ENCODE measurements around the gene PRPF6. TPM values are rescaled to one million over a fixed set of nuclear protein-coding genes. Genes with fewer than 3 reads are reported as not detected.

The PRPF6 gene
- total and polyA plus RNA-seq, 2 of the 13 experiments (the other 11 are each of a cell fraction or from before 2014, with no cell fraction given) = 63.7 to 101 TPM

- no peak for TF ChIP-seq ZNF382 (CRISPR knock-in tag; IDR thresholded peaks at IDR 0.05; ENCODE audit: borderline replicate concordance)
- no peak for TF ChIP-seq ZNF7 (CRISPR knock-in tag; IDR thresholded peaks at IDR 0.05)
- TF ChIP-seq RFX5 (IDR thresholded peaks at IDR 0.05; ENCODE audit: low read depth, low read length) = 0 out of 2 replicates have a peak, but pooled peaks have one; percentile 18
- peak; percentile 30 for TF ChIP-seq TEAD3 (CRISPR knock-in tag; optimal IDR thresholded peaks at IDR 0.05; ENCODE audit: borderline replicate concordance)
- 0 out of 2 replicates have a peak, but pooled peaks have one; percentile 17 for TF ChIP-seq PHF21A (CRISPR knock-in tag; IDR thresholded peaks at IDR 0.05)
- no peak for TF ChIP-seq ZNF816 (CRISPR knock-in tag; IDR thresholded peaks at IDR 0.05; ENCODE audit: borderline replicate concordance)
- TF ChIP-seq TRIM22 (IDR thresholded peaks at IDR 0.05) = no peak
- no peak for TF ChIP-seq AKNA (CRISPR knock-in tag; IDR thresholded peaks at IDR 0.05; ENCODE audit: borderline replicate concordance)
- TF ChIP-seq ELF4 (CRISPR knock-in tag; IDR thresholded peaks at IDR 0.05; ENCODE audit: borderline replicate concordance) = no peak
- TF ChIP-seq ZNF256 (CRISPR knock-in tag; conservative IDR thresholded peaks at IDR 0.05) = 0 out of 2 replicates have a peak, but pooled peaks have one; percentile 25
- TF ChIP-seq KDM1A (CRISPR knock-in tag; IDR thresholded peaks at IDR 0.05) = no peak
- TF ChIP-seq ZNF710 (CRISPR knock-in tag; IDR thresholded peaks at IDR 0.05; ENCODE audit: borderline replicate concordance) = no peak
- peak; percentile 85; the same call in 1 of the 2 replicates for TF ChIP-seq FOXK1 (CRISPR knock-in tag; IDR thresholded peaks at IDR 0.05; ENCODE audit: borderline replicate concordance, low read depth)
- peak; percentile 49; the same call in 1 of the 2 replicates for TF ChIP-seq ZNF292 (CRISPR knock-in tag; IDR thresholded peaks at IDR 0.05; ENCODE audit: borderline replicate concordance, low read depth)
- no peak for TF ChIP-seq ZNF224 (CRISPR knock-in tag; IDR thresholded peaks at IDR 0.05)
- no peak for TF ChIP-seq ZFY (CRISPR knock-in tag; IDR thresholded peaks at IDR 0.05)
- peak; percentile 86 for TF ChIP-seq PRDM15 (CRISPR knock-in tag; IDR thresholded peaks at IDR 0.05)
Observed at GRCh38 chr20:64082126-64082731, 101.3 kb downstream of the PRPF6 start (continued).

Measured in HepG2 (cell line).